ENCODE measurements around the gene SEMA3D.

Gene SEMA3D

GRCh38 chr7:85183296-85183695 lies 3.6 kb downstream of the SEMA3D start:
- no peak for DNase-seq

- DNase-seq, result no peak
Measured at GRCh38 chr7:85178531-85179298, 8.1 kb downstream of the SEMA3D start.

GRCh38 chr7:85177316-85177715 lies 9.5 kb downstream of the SEMA3D start:
- DNase-seq, result no peak

GRCh38 chr7:85176197-85176596 lies 10.7 kb downstream of the SEMA3D start:
- DNase-seq, result no peak

- DNase-seq, result no peak
Measured at GRCh38 chr7:85175217-85175616, 11.6 kb downstream of the SEMA3D start.

- no peak for DNase-seq
Measured at GRCh38 chr7:85172530-85172941, 14.3 kb downstream of the SEMA3D start.

GRCh38 chr7:85167636-85168035 lies 19.2 kb downstream of the SEMA3D start:
- DNase-seq, result no peak

GRCh38 chr7:85165263-85165662 lies 21.6 kb downstream of the SEMA3D start:
- DNase-seq, result no peak

- DNase-seq, result no peak
Measured at GRCh38 chr7:85164376-85164775, 22.5 kb downstream of the SEMA3D start.

GRCh38 chr7:85162721-85163120 lies 24.1 kb downstream of the SEMA3D start:
- DNase-seq, result no peak

- no peak for DNase-seq
Measured at GRCh38 chr7:85160223-85160622, 26.6 kb downstream of the SEMA3D start.

- DNase-seq, result no peak
Measured at GRCh38 chr7:85159003-85159402, 27.9 kb downstream of the SEMA3D start.

GRCh38 chr7:85156661-85157208 lies 30.1 kb downstream of the SEMA3D start:
- DNase-seq, result no peak

GRCh38 chr7:85154282-85154937 lies 32.4 kb downstream of the SEMA3D start:
- DNase-seq, result no peak

GRCh38 chr7:85153715-85154114 lies 33.1 kb downstream of the SEMA3D start:
- no peak for DNase-seq

GRCh38 chr7:85150624-85151023 lies 36.2 kb downstream of the SEMA3D start:
- DNase-seq, result no peak

- no peak for DNase-seq
Measured at GRCh38 chr7:85144771-85145170, 42.1 kb downstream of the SEMA3D start.

GRCh38 chr7:85135977-85136376 lies 50.9 kb downstream of the SEMA3D start:
- no peak for DNase-seq

- no peak for DNase-seq
Measured at GRCh38 chr7:85133560-85133959, 53.3 kb downstream of the SEMA3D start.

- no peak for DNase-seq
Measured at GRCh38 chr7:85133006-85133405, 53.9 kb downstream of the SEMA3D start.

- DNase-seq, result no peak
Measured at GRCh38 chr7:85130702-85131101, 56.2 kb downstream of the SEMA3D start.

- DNase-seq, result no peak
Measured at GRCh38 chr7:85126383-85126782, 60.5 kb downstream of the SEMA3D start.

GRCh38 chr7:85125651-85126131 lies 61.2 kb downstream of the SEMA3D start:
- no peak for DNase-seq

GRCh38 chr7:85125176-85125575 lies 61.7 kb downstream of the SEMA3D start:
- DNase-seq, result no peak

All from hematopoietic multipotent progenitor cell treated with erythropoietin and hydrocortisone succinate and interleukin-3 and kit ligand, for 4 days (in vitro differentiated cells).